Hepatocyte (in vitro differentiated cells): ENCODE data around the gene XCL2. TPM values are rescaled to one million over a fixed set of nuclear protein-coding genes. Genes with fewer than 3 reads are reported as not detected.

ENCODE experiments used
- DNase-seq: peaks from one replicate; pipeline ENCODE4 v3.0.0-alpha.2; 2016; ENCODE audit warnings: low spot score
- H2AFZ ChIP-seq: fragments of 200-600 bp; sonication (generic); 2 replicates; pipeline ENCODE4 v1.6.0; 2016; ENCODE audit warnings: antibody characterized with exemption, mild to moderate bottlenecking
- H3K27ac ChIP-seq: fragments of 200-600 bp; sonication (generic); 2 replicates; pipeline ENCODE4 v1.5.1; 2016; ENCODE audit warnings: mild to moderate bottlenecking
- H3K27me3 ChIP-seq: fragments of 200-600 bp; sonication (generic); 2 replicates; pipeline ENCODE4 v1.6.1; 2016
- H3K36me3 ChIP-seq: fragments of 200-600 bp; sonication (generic); replicated peaks from 2 replicates; pipeline ENCODE4 v1.5.1; 2016; ENCODE audit warnings: low read depth; ENCODE audit not compliant: insufficient read depth
- H3K4me1 ChIP-seq: fragments of 200-600 bp; sonication (generic); 2 replicates; pipeline ENCODE4 v1.5.1; 2016; ENCODE audit warnings: mild to moderate bottlenecking, moderate library complexity; ENCODE audit not compliant: insufficient read depth
- H3K4me2 ChIP-seq: fragments of 200-600 bp; sonication (generic); 2 replicates; pipeline ENCODE4 v1.6.0; 2016
- H3K4me3 ChIP-seq: fragments of 200-600 bp; sonication (generic); 2 replicates; pipeline ENCODE4 v1.5.1; 2016; ENCODE audit warnings: mild to moderate bottlenecking
- H3K79me2 ChIP-seq: fragments of 200-600 bp; sonication (generic); 2 replicates; pipeline ENCODE4 v1.6.0; 2017; ENCODE audit warnings: mild to moderate bottlenecking
- H3K9me2 ChIP-seq: fragments of 200-600 bp; sonication (generic); replicated peaks from 2 replicates; pipeline ENCODE4 v1.6.0; 2017; ENCODE audit warnings: mild to moderate bottlenecking; ENCODE audit not compliant: insufficient read depth
- H3K9me3 ChIP-seq: fragments of 200-600 bp; sonication (generic); 2 replicates; pipeline ENCODE4 v1.5.1; 2016; ENCODE audit warnings: low read depth, mild to moderate bottlenecking
- H4K20me1 ChIP-seq: fragments of 200-600 bp; sonication (generic); 2 replicates; pipeline ENCODE4 v1.6.0; 2016; ENCODE audit warnings: mild to moderate bottlenecking; ENCODE audit not compliant: insufficient read depth, poor library complexity, severe bottlenecking
- CTCF ChIP-seq: fragments of 200-600 bp; sonication (generic); IDR thresholded peaks from 2 replicates; pipeline ENCODE4 v1.5.1; 2016; ENCODE audit warnings: antibody characterized with exemption, mild to moderate bottlenecking; ENCODE audit not compliant: poor library complexity
- EZH2 ChIP-seq: fragments of 200-600 bp; sonication (generic); IDR thresholded peaks from 2 replicates; pipeline ENCODE4 v1.6.1; 2016; ENCODE audit warnings: antibody characterized with exemption, mild to moderate bottlenecking, borderline replicate concordance
- EZH2phosphoT487 ChIP-seq: fragments of 200-600 bp; sonication (generic); IDR thresholded peaks from one replicate; pipeline ENCODE4 v1.6.1; 2018; ENCODE audit warnings: antibody characterized with exemption, mild to moderate bottlenecking, low read depth, moderate library complexity; ENCODE audit not compliant: unreplicated experiment, severe bottlenecking
- WGBS: methylation state at CpG from one replicate; pipeline ENCODE4 v1.1.6; 2016; ENCODE audit warnings: low lambda C conversion rate; ENCODE audit errors: missing lambda C conversion rate; 5-methylcytosine and 5-hydroxymethylcytosine counted together
- polyA plus RNA-seq: library from polyadenylated mRNA; unstranded; fragments of >200 nt; fragmentation: Nextera tagmentation; extraction: Ambion mirVana; gene quantifications from 2 replicates; pipeline ENCODE4 v1.2.1, GENCODE V29; 2016
- total RNA-seq: library from RNA; depleted of rRNA; stranded (reverse); fragments of >200 nt; gene quantifications from 2 replicates; pipeline ENCODE4 v1.2.3, GENCODE V29; 2014

XCL2 gene
- total and polyA plus RNA-seq, 2 experiments from 2014 or later, result not detected

- Histone ChIP-seq H3K79me2 (no peaks in the 10 kb centered on the region), H3K9me3 (no peaks in the 10 kb centered on the region), H3K4me1 (no peaks in the 10 kb centered on the region), H3K4me2 (no peak overlapping the region), H3K4me3 (no peak overlapping the region), H2AFZ (no peak overlapping the region), H3K9me2 (no peaks in the 10 kb centered on the region), H4K20me1 (no peaks in the 10 kb centered on the region), H3K27ac (no peak overlapping the region), H3K36me3 (no peaks in the 10 kb centered on the region), H3K27me3 (no peaks in the 10 kb centered on the region)
- WGBS, result 93% methylated on average over 3 of the region's 3 CpGs
- DNase-seq, result no peak
- no peak for TF ChIP-seq CTCF
- no peak for TF ChIP-seq EZH2
- no peak for TF ChIP-seq EZH2phosphoT487
These were observed 23.8 kb upstream of the XCL2 start for GRCh38 chr1:168567568-168567967.

GRCh38 chr1:168567007-168567406 lies 23.2 kb upstream of the XCL2 start:
- no peaks in the 10 kb centered on the region for H3K79me2 ChIP-seq
- no peaks in the 10 kb centered on the region for H4K20me1 ChIP-seq
- H3K9me3 ChIP-seq, result no peaks in the 10 kb centered on the region
- no peak overlapping the region for H3K4me2 ChIP-seq
- 96% methylated on average over 1 of the region's 1 CpG for WGBS
- TF ChIP-seq EZH2phosphoT487, result no peak
- TF ChIP-seq EZH2, result no peak
- no peak for TF ChIP-seq CTCF
- H3K9me2 ChIP-seq, result no peaks in the 10 kb centered on the region
- H3K4me3 ChIP-seq, result no peak overlapping the region
- H3K27me3 ChIP-seq, result no peaks in the 10 kb centered on the region
- no peaks in the 10 kb centered on the region for H3K4me1 ChIP-seq
- no peak for DNase-seq
- H3K36me3 ChIP-seq, result no peaks in the 10 kb centered on the region
- H3K27ac ChIP-seq, result no peak overlapping the region
- no peak overlapping the region for H2AFZ ChIP-seq

- H3K9me3 ChIP-seq, result no peaks in the 10 kb centered on the region
- no peak for TF ChIP-seq EZH2
- no peak for TF ChIP-seq CTCF
- TF ChIP-seq EZH2phosphoT487, result no peak
- no peak overlapping the region for H2AFZ ChIP-seq
- no peak overlapping the region for H3K4me2 ChIP-seq
- H3K36me3 ChIP-seq, result no peaks in the 10 kb centered on the region
- H3K27me3 ChIP-seq, result no peaks in the 10 kb centered on the region
- no peak overlapping the region for H3K4me3 ChIP-seq
- DNase-seq, result no peak
- no peaks in the 10 kb centered on the region for H3K79me2 ChIP-seq
- 66% methylated on average over 4 of the region's 4 CpGs for WGBS
- no peaks in the 10 kb centered on the region for H3K9me2 ChIP-seq
- H3K27ac ChIP-seq, result no peak overlapping the region
- no peaks in the 10 kb centered on the region for H3K4me1 ChIP-seq
- H4K20me1 ChIP-seq, result no peaks in the 10 kb centered on the region
These were observed 22.0 kb upstream of the XCL2 start for GRCh38 chr1:168565825-168566224.

- H3K4me2 ChIP-seq, result no peak overlapping the region
- H3K27me3 ChIP-seq, result no peaks in the 10 kb centered on the region
- no peaks in the 10 kb centered on the region for H3K9me3 ChIP-seq
- peaks cover 11% of the 10 kb centered on the region for H3K4me1 ChIP-seq
- H3K79me2 ChIP-seq, result no peaks in the 10 kb centered on the region
- H3K9me2 ChIP-seq, result no peaks in the 10 kb centered on the region
- no peak overlapping the region for H2AFZ ChIP-seq
- TF ChIP-seq EZH2 (no peak), EZH2phosphoT487 (no peak), CTCF (no peak)
- no peaks in the 10 kb centered on the region for H4K20me1 ChIP-seq
- H3K36me3 ChIP-seq, result no peaks in the 10 kb centered on the region
- H3K27ac ChIP-seq, result no peak overlapping the region
- no peak overlapping the region for H3K4me3 ChIP-seq
- WGBS, result 85% methylated on average over 2 of the region's 2 CpGs
- DNase-seq, result no peak
These were observed 18.2 kb upstream of the XCL2 start for GRCh38 chr1:168561989-168562388.
